Brain microvascular endothelial cell (primary cell): ENCODE measurements around the gene MEF2B.
A peak's percentile ranks its signal among the peaks of the same experiment; 100 is the strongest.
"Not testable (repeated sequence)": the region's sequence is repeated elsewhere in the genome, so short reads cannot be mapped to it uniquely, and the experiment has no call there.

Source experiments
- DNase-seq: peaks from one replicate; pipeline ENCODE4 v3.0.0-alpha.2; 2020
- H3K27ac ChIP-seq: fragments of 250-450 bp; sonication (Bioruptor Pico); 2 replicates; pipeline ENCODE4 v1.5.1; 2020; ENCODE audit warnings: mild to moderate bottlenecking, moderate library complexity
- H3K27me3 ChIP-seq: fragments of 250-450 bp; sonication (Bioruptor Pico); replicated peaks from 2 replicates; pipeline ENCODE4 v1.5.1; 2020; ENCODE audit warnings: mild to moderate bottlenecking
- H3K36me3 ChIP-seq: fragments of 250-450 bp; sonication (Bioruptor Pico); replicated peaks from 2 replicates; pipeline ENCODE4 v1.5.1; 2020; ENCODE audit warnings: mild to moderate bottlenecking
- H3K4me3 ChIP-seq: 2 replicates; pipeline ENCODE4 v1.5.1; 2011; ENCODE audit warnings: low read depth, mild to moderate bottlenecking, control low read depth, low read length, moderate library complexity
- in situ Hi-C: cut with HindIII; loops from 2 replicates; pipeline ENCODE4 v1.10.0; 2017; ENCODE audit warnings: low sequenced_read_pairs, low pct_ligation_motif_present
- TF ChIP-seq, protein P1 (sequence below): IDR thresholded peaks from 2 replicates; pipeline ENCODE4 v1.5.1; 2011; ENCODE audit warnings: low read depth, mild to moderate bottlenecking, moderate library complexity, low read length, control low read depth, inconsistent platforms; ENCODE audit errors: missing control alignments

The MEF2B gene

DNA sequence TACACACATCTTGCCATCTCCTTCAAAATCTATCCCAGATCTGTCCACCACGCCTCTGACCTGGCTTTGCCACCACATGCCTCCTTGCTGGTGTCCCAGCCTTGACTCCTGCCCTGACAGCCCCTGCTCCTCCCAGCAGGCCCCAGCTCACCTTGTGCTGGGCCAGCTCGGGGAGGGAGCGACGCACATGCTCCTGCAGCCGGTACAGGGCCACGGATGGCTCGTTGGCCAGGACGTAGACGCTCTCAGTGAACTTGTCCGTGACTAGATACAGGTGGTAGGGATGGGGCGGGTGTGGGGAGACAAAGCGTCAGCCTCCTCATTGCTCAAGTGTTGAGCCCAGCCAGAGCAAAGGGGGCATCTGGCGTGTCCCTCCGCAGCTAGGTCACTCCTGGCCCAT lies 16.7 kb upstream of the MEF2B start:
- Histone ChIP-seq H3K4me3 (no peak overlapping the region), H3K27ac (no peak overlapping the region), H3K27me3 (no peaks in the 10 kb centered on the region), H3K36me3 (peaks cover 8% of the 10 kb centered on the region)
- no peak for DNase-seq
- TF ChIP-seq, protein P1, sequence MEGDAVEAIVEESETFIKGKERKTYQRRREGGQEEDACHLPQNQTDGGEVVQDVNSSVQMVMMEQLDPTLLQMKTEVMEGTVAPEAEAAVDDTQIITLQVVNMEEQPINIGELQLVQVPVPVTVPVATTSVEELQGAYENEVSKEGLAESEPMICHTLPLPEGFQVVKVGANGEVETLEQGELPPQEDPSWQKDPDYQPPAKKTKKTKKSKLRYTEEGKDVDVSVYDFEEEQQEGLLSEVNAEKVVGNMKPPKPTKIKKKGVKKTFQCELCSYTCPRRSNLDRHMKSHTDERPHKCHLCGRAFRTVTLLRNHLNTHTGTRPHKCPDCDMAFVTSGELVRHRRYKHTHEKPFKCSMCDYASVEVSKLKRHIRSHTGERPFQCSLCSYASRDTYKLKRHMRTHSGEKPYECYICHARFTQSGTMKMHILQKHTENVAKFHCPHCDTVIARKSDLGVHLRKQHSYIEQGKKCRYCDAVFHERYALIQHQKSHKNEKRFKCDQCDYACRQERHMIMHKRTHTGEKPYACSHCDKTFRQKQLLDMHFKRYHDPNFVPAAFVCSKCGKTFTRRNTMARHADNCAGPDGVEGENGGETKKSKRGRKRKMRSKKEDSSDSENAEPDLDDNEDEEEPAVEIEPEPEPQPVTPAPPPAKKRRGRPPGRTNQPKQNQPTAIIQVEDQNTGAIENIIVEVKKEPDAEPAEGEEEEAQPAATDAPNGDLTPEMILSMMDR = no peak
- in situ Hi-C loops = no loop called here

DNA sequence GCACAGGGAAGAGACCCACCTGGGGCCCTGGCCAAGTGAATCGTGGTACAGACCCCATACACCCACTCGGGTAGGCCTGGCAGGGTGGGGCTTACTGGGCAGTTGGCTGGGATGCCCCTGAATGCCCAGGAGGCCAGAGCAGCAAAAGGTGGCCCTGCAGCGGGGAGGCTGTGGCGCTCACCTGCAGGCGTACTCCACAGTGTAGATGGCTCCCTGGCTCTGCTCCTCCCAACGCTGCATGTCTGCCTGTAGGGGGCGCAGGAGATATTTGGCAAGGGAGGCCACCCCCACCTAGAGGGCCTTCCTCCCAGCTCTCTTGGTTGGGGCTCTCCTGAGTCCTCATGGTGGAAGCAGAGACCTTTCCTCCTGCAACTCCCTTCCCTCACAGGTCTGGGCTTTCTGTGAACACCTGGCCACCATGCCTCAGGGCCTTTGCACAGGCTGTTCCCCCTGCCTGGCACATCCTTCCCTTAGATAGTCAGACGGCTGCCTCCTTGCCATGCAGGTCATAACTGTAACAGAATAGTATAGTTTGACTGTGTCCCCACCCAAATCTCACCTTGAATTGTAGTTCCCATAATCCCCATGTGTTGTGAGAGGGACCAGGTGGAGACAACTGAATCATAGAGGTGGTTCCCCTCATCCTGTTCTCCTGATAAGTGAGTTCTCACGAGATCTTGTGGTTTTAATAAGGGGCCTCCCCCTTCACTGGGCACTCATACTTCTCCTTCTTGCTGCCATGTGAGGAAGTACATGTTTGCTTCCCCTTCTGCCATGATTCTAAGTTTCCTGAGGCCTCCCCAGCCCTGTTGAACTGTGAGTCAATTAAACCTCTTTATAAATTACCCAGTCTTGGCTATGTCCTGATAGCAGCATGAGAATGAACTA lies 16.0 kb upstream of the MEF2B start:
- no peak for DNase-seq
- Histone ChIP-seq H3K27me3 (no peaks in the 10 kb centered on the region), H3K27ac (no peak overlapping the region), H3K4me3 (no peak overlapping the region), H3K36me3 (peaks cover 10% of the 10 kb centered on the region)
- TF ChIP-seq, protein P1 = peak; percentile 80
- in situ Hi-C loops = no loop called here

DNA sequence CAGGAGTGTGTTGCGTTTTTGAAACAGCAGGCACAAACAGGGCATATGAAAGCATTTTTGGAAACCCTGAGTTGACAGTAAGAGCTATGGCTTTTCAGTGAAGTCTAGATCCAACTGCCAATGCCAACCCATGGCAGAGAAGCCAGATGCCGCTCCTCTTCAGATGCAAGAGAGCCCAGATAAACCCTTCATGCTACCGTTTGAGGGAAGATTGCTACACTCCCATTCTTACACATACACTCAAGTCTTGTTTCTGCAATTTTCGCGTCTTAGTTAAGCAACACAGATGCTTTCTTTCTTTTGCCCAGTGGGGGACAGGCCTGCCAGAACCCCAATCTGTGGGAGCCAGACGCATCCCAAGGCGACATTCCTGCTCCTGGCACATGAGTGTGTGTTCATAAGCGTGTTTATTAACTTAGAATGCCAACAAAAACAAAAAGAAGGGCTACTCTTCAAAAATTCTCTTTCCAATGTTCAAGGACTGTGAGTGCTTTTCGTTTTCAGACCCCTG lies 11.5 kb upstream of the MEF2B start:
- DNase-seq = no peak
- Histone ChIP-seq H3K4me3 (no peak overlapping the region), H3K27me3 (no peaks in the 10 kb centered on the region), H3K27ac (no peak overlapping the region), H3K36me3 (peaks cover 7% of the 10 kb centered on the region)
- in situ Hi-C loops = no loop called here
- TF ChIP-seq, protein P1 = no peak

DNA sequence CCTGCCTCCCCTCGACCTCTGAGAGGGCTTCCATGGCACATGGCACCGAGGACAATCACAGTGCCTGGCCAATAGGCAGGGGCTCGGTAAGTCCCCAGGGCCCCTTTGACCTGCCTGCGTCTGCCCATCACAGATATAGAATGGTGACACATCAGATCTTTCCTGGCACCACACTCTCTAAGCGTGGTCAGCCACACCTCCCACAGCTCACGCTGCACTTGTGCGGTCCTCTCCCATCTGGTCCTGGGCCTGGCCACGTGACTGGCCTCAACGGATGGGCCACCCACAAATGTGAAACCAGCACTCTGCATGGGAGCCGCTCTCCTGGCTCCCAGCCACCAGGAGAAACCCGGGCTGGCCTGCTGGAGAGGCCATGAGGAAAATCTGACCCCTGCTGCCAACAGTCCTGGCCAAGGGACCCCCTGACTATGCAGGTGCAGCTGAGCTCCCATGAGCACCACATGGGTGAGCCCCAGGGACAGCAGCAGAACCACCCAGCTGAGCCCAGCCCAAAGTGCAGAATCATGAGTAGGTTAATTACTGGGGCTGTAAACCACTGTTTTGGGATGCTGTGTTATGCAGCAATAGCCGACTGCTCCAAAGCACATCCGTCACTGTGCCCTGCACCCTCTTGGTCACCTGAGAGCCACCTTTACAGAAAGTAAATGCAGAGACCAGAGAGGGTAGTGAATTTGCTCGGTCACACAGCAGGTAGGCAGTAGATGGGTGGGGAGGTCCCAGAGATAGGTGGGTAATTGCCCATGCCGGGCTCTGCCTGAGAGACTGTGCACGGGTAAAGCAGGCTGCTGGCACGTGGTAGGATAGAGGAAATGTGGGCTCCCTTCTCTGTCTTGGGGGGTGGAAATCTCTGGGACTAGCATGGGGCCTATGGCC lies 9.7 kb upstream of the MEF2B start:
- in situ Hi-C loops = no loop called here
- Histone ChIP-seq H3K4me3 (no peak overlapping the region), H3K27me3 (no peaks in the 10 kb centered on the region), H3K27ac (no peak overlapping the region), H3K36me3 (peaks cover 5% of the 10 kb centered on the region)
- no peak for DNase-seq
- TF ChIP-seq, protein P1 = no peak

DNA sequence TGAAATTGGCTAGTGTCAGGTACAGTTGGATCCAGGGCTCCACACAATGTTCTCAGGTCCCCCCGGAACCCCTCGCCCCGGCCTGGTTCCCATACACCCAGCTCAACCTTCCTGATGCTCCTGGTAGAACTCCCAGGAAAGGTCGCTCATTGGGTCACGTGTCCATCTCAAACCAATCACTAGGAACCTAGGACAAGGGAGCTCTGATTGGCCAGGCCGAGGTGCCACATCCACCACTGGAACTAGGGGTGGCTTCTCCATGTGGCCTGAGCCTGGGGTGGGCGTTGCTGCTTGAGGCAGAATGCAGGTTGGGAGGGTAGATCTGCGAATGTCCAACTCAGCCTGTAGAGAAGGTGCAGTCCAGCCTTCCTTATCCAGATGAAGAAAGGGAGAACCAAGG lies 6.9 kb upstream of the MEF2B start:
- in situ Hi-C loops = no loop called here
- H3K36me3 ChIP-seq = peaks cover 5% of the 10 kb centered on the region
- H3K27me3 ChIP-seq = no peaks in the 10 kb centered on the region
- TF ChIP-seq, protein P1 = no peak
- no peak overlapping the region for H3K4me3 ChIP-seq
- H3K27ac ChIP-seq = no peak overlapping the region
- DNase-seq = no peak

DNA sequence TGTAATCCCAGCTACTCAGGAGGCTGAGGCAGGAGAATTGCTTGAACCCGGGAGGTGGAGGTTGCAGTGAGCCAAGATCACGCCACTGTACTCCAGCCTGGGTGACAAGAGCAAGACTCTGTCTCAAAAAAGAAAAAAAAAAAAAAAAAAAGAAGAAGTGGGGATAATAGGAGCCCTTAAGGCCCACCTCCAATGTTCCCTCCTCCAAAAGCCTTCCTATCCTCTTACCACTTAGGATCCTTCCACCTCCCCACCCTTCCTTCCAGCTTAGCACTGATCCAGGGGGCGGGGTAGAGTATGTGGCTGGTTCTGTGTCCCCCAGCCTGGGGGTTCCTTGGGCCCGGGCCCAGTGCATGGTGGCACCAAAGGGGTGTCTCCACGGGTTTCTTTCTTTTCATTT lies 3.2 kb upstream of the MEF2B start:
- in situ Hi-C loops, H3K27me3 ChIP-seq, H3K4me3 ChIP-seq, H3K27ac ChIP-seq, H3K36me3 ChIP-seq, DNase-seq: not testable (repeated sequence)
